WTC11 (cell line): ENCODE data around the gene CHD6. TPM values are rescaled to one million over a fixed set of nuclear protein-coding genes. Genes with fewer than 3 reads are reported as not detected.

Experiments used
- ATAC-seq: fragments of 200-7000 bp; cut with Tn5 transposase; 2 replicates; pipeline ENCODE4 v1.10.0; 2021; ENCODE audit warnings: mild to moderate bottlenecking, moderate library complexity
- CTCF ChIA-PET: fragments of 300-600 bp; sonication (Branson Sonifier 250); formaldehyde crosslinking; loops from one replicate; lab custom pipeline; 2021; ENCODE audit warnings: antibody characterized with exemption; lab: Charles Lee
- POLR2A ChIA-PET: fragments of 350-600 bp; sonication (Branson Sonifier 250); formaldehyde crosslinking; loops from one replicate; lab custom pipeline; 2021; ENCODE audit warnings: antibody characterized with exemption; lab: Charles Lee
- DNase-seq: peaks from one replicate; pipeline ENCODE4 v3.0.0; 2021; ENCODE audit warnings: low spot score
- H3K27ac Mint-ChIP-seq: 2 replicates; pipeline ENCODE4 v1.8.0; 2021; ENCODE audit warnings: mixed read lengths
- H3K27me3 Mint-ChIP-seq: 2 replicates; pipeline ENCODE4 v1.8.0; 2021; ENCODE audit warnings: low read depth, mild to moderate bottlenecking, moderate library complexity, mixed read lengths
- H3K36me3 Mint-ChIP-seq: 2 replicates; pipeline ENCODE4 v1.8.0; 2021; ENCODE audit warnings: mixed read lengths
- H3K4me1 Mint-ChIP-seq: 2 replicates; pipeline ENCODE4 v1.8.0; 2022; ENCODE audit warnings: mixed read lengths
- H3K4me3 Mint-ChIP-seq: 2 replicates; pipeline ENCODE4 v1.8.0; 2021; ENCODE audit warnings: mild to moderate bottlenecking, moderate library complexity, mixed read lengths
- H3K9me3 Mint-ChIP-seq: 2 replicates; pipeline ENCODE4 v1.8.0; 2021; ENCODE audit warnings: mixed read lengths
- ATF1 ChIP-seq: sonication (generic); formaldehyde crosslinking; IDR thresholded peaks from 2 replicates; pipeline ENCODE4 v1.8.1; 2023; ENCODE audit warnings: mild to moderate bottlenecking, moderate library complexity, missing genetic modification reagents
- CBFB ChIP-seq: sonication (generic); formaldehyde crosslinking; IDR thresholded peaks from 2 replicates; pipeline ENCODE4 v1.8.1; 2022; ENCODE audit warnings: mild to moderate bottlenecking, low read depth, missing genetic modification reagents
- CREM ChIP-seq: sonication (generic); formaldehyde crosslinking; IDR thresholded peaks from 2 replicates; pipeline ENCODE4 v1.8.1; 2022; ENCODE audit warnings: mild to moderate bottlenecking, missing genetic modification reagents, moderate library complexity
- EMX1 ChIP-seq: fragments of 250-450 bp; sonication (Bioruptor Pico); IDR thresholded peaks from 2 replicates; pipeline ENCODE4 v1.8.0; 2021; ENCODE audit warnings: mild to moderate bottlenecking
- ETV6 ChIP-seq: sonication (generic); formaldehyde crosslinking; IDR thresholded peaks from 2 replicates; pipeline ENCODE4 v1.8.1; 2022; ENCODE audit warnings: mild to moderate bottlenecking, missing genetic modification reagents
- FOXK1 ChIP-seq: sonication (generic); formaldehyde crosslinking; IDR thresholded peaks from 2 replicates; pipeline ENCODE4 v1.8.0; 2022; ENCODE audit warnings: mild to moderate bottlenecking, moderate library complexity, missing genetic modification reagents
- ZNF263 ChIP-seq: sonication (generic); formaldehyde crosslinking; IDR thresholded peaks from 2 replicates; pipeline ENCODE4 v1.8.1; 2022; ENCODE audit warnings: low read depth, mild to moderate bottlenecking, moderate library complexity, missing genetic modification reagents
- total RNA-seq: library from RNA; stranded (reverse); gene quantifications from 3 replicates; pipeline ENCODE4 v1.2.3, GENCODE V29; 2021
- TF ChIP-seq, protein P1 (sequence below): sonication (generic); formaldehyde crosslinking; IDR thresholded peaks from 2 replicates; pipeline ENCODE4 v1.8.0; 2022; ENCODE audit warnings: mild to moderate bottlenecking, missing genetic modification reagents
- TF ChIP-seq, protein P2 (sequence below): sonication (generic); formaldehyde crosslinking; IDR thresholded peaks from 2 replicates; pipeline ENCODE4 v1.8.1; 2022; ENCODE audit warnings: low read depth, mild to moderate bottlenecking, moderate library complexity, missing genetic modification reagents, borderline replicate concordance
- TF ChIP-seq, protein P3 (sequence below): sonication (generic); formaldehyde crosslinking; IDR thresholded peaks from 2 replicates; pipeline ENCODE4 v1.8.0; 2022; ENCODE audit warnings: missing genetic modification reagents
- TF ChIP-seq, protein P4 (sequence below): sonication (generic); formaldehyde crosslinking; IDR thresholded peaks from 2 replicates; pipeline ENCODE4 v1.8.1; 2022; ENCODE audit warnings: missing genetic modification reagents, borderline replicate concordance
- TF ChIP-seq, protein P5 (sequence below): fragments of 250-450 bp; sonication (Bioruptor Pico); IDR thresholded peaks from 2 replicates; pipeline ENCODE4 v2.1.2; 2022; ENCODE audit warnings: mild to moderate bottlenecking, moderate library complexity
- TF ChIP-seq, protein P6 (sequence below): sonication (generic); formaldehyde crosslinking; IDR thresholded peaks from 2 replicates; pipeline ENCODE4 v1.8.1; 2022; ENCODE audit warnings: mild to moderate bottlenecking, moderate library complexity, missing genetic modification reagents
- TF ChIP-seq, protein P7 (sequence below): sonication (generic); formaldehyde crosslinking; IDR thresholded peaks from 2 replicates; pipeline ENCODE4 v1.8.1; 2023; ENCODE audit warnings: mild to moderate bottlenecking, missing genetic modification reagents
- TF ChIP-seq, protein P8 (sequence below): sonication (generic); formaldehyde crosslinking; IDR thresholded peaks from 2 replicates; pipeline ENCODE4 v1.8.0; 2023; ENCODE audit warnings: missing genetic modification reagents
- TF ChIP-seq, protein P9 (sequence below): sonication (generic); formaldehyde crosslinking; IDR thresholded peaks from 2 replicates; pipeline ENCODE4 v1.8.0; 2022; ENCODE audit warnings: mild to moderate bottlenecking, missing genetic modification reagents
- TF ChIP-seq, protein P10 (sequence below): fragments of 250-450 bp; sonication (Bioruptor Pico); IDR thresholded peaks from 2 replicates; pipeline ENCODE4 v1.9.0; 2021; ENCODE audit warnings: mild to moderate bottlenecking, borderline replicate concordance

Gene CHD6
- total RNA-seq, 1 experiment from 2014 or later = 52.1 TPM

DNA sequence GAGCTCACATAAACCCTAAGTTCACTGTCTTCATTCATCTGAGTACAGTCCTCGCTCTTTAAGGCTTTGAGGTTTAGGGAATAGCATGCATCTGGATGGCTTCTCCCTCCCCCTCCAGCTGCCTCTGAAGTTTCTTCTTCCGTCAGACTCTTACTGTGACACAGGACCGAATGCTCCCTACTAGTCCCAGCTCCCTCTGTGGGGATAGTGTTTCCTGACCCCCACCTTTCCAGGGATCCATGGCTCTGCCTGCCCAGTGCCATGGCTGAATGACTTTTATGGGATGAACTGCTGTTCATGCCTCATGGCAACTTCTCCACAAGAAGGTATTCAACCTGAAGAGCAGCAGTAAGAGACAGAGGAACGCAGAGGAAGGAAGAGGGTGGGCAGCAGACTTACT is 171.7 kb downstream of the CHD6 start (continued):
- TF ChIP-seq, protein P1, sequence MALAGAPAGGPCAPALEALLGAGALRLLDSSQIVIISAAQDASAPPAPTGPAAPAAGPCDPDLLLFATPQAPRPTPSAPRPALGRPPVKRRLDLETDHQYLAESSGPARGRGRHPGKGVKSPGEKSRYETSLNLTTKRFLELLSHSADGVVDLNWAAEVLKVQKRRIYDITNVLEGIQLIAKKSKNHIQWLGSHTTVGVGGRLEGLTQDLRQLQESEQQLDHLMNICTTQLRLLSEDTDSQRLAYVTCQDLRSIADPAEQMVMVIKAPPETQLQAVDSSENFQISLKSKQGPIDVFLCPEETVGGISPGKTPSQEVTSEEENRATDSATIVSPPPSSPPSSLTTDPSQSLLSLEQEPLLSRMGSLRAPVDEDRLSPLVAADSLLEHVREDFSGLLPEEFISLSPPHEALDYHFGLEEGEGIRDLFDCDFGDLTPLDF (CRISPR knock-in tag) = no peak
- TF ChIP-seq, protein P2, sequence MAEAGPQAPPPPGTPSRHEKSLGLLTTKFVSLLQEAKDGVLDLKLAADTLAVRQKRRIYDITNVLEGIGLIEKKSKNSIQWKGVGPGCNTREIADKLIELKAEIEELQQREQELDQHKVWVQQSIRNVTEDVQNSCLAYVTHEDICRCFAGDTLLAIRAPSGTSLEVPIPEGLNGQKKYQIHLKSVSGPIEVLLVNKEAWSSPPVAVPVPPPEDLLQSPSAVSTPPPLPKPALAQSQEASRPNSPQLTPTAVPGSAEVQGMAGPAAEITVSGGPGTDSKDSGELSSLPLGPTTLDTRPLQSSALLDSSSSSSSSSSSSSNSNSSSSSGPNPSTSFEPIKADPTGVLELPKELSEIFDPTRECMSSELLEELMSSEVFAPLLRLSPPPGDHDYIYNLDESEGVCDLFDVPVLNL (CRISPR knock-in tag) = no peak
- TF ChIP-seq, protein P3, sequence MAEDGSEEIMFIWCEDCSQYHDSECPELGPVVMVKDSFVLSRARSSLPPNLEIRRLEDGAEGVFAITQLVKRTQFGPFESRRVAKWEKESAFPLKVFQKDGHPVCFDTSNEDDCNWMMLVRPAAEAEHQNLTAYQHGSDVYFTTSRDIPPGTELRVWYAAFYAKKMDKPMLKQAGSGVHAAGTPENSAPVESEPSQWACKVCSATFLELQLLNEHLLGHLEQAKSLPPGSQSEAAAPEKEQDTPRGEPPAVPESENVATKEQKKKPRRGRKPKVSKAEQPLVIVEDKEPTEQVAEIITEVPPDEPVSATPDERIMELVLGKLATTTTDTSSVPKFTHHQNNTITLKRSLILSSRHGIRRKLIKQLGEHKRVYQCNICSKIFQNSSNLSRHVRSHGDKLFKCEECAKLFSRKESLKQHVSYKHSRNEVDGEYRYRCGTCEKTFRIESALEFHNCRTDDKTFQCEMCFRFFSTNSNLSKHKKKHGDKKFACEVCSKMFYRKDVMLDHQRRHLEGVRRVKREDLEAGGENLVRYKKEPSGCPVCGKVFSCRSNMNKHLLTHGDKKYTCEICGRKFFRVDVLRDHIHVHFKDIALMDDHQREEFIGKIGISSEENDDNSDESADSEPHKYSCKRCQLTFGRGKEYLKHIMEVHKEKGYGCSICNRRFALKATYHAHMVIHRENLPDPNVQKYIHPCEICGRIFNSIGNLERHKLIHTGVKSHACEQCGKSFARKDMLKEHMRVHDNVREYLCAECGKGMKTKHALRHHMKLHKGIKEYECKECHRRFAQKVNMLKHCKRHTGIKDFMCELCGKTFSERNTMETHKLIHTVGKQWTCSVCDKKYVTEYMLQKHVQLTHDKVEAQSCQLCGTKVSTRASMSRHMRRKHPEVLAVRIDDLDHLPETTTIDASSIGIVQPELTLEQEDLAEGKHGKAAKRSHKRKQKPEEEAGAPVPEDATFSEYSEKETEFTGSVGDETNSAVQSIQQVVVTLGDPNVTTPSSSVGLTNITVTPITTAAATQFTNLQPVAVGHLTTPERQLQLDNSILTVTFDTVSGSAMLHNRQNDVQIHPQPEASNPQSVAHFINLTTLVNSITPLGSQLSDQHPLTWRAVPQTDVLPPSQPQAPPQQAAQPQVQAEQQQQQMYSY = no peak
- TF ChIP-seq ATF1 (CRISPR knock-in tag) (no peak), EMX1 (CRISPR knock-in tag) (no peak), CREM (no peak)
- TF ChIP-seq, protein P4, sequence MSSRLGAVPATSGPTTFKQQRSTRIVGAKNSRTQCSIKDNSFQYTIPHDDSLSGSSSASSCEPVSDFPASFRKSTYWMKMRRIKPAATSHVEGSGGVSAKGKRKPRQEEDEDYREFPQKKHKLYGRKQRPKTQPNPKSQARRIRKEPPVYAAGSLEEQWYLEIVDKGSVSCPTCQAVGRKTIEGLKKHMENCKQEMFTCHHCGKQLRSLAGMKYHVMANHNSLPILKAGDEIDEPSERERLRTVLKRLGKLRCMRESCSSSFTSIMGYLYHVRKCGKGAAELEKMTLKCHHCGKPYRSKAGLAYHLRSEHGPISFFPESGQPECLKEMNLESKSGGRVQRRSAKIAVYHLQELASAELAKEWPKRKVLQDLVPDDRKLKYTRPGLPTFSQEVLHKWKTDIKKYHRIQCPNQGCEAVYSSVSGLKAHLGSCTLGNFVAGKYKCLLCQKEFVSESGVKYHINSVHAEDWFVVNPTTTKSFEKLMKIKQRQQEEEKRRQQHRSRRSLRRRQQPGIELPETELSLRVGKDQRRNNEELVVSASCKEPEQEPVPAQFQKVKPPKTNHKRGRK (CRISPR knock-in tag) = no peak
- TF ChIP-seq, protein P5, sequence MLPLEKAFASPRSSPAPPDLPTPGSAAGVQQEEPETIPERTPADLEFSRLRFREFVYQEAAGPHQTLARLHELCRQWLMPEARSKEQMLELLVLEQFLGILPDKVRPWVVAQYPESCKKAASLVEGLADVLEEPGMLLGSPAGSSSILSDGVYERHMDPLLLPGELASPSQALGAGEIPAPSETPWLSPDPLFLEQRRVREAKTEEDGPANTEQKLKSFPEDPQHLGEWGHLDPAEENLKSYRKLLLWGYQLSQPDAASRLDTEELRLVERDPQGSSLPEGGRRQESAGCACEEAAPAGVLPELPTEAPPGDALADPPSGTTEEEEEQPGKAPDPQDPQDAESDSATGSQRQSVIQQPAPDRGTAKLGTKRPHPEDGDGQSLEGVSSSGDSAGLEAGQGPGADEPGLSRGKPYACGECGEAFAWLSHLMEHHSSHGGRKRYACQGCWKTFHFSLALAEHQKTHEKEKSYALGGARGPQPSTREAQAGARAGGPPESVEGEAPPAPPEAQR = no peak
- TF ChIP-seq, protein P6, sequence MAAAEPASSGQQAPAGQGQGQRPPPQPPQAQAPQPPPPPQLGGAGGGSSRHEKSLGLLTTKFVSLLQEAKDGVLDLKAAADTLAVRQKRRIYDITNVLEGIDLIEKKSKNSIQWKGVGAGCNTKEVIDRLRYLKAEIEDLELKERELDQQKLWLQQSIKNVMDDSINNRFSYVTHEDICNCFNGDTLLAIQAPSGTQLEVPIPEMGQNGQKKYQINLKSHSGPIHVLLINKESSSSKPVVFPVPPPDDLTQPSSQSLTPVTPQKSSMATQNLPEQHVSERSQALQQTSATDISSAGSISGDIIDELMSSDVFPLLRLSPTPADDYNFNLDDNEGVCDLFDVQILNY = no peak

DNA sequence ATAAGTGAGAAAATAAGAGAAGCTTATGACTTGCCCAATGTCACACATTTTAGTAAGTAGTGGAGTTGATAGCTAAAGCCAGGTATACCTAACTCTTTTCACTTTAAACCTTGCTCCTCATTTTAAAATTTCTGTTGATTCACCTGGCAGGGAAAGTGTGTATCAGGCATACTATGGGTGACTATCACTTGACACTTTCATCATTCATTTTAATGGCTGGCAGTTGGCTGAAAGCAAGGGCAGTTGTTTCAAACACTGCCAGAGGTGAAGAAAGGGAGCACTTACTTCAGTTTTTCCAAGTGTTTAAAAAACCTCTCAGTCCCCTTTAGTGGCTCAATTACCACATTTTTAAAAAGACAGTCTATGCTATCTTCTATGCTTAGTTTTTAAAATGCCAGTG is 173.4 kb downstream of the CHD6 start:
- ATAC-seq (no peak), DNase-seq (no peak)
- no peaks in the 10 kb centered on the region for H3K9me3 Mint-ChIP-seq
- H3K27ac Mint-ChIP-seq = no peak overlapping the region
- POLR2A ChIA-PET = interaction anchor here (0.5 kb wide), 1 partner anchor 26 kb away, joined by 3 read pairs; no protein-coding TSS in a partner anchor
- no peaks in the 10 kb centered on the region for H3K4me1 Mint-ChIP-seq
- peaks cover 75% of the 10 kb centered on the region for H3K36me3 Mint-ChIP-seq
- no peak overlapping the region for H3K4me3 Mint-ChIP-seq
- CTCF ChIA-PET = no interaction called here
- no peaks in the 10 kb centered on the region for H3K27me3 Mint-ChIP-seq
- TF ChIP-seq, protein P7, sequence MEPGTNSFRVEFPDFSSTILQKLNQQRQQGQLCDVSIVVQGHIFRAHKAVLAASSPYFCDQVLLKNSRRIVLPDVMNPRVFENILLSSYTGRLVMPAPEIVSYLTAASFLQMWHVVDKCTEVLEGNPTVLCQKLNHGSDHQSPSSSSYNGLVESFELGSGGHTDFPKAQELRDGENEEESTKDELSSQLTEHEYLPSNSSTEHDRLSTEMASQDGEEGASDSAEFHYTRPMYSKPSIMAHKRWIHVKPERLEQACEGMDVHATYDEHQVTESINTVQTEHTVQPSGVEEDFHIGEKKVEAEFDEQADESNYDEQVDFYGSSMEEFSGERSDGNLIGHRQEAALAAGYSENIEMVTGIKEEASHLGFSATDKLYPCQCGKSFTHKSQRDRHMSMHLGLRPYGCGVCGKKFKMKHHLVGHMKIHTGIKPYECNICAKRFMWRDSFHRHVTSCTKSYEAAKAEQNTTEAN (CRISPR knock-in tag) = no peak
- TF ChIP-seq ETV6 (CRISPR knock-in tag) = no peak
- TF ChIP-seq EMX1 (CRISPR knock-in tag) = no peak
- TF ChIP-seq, protein P8, sequence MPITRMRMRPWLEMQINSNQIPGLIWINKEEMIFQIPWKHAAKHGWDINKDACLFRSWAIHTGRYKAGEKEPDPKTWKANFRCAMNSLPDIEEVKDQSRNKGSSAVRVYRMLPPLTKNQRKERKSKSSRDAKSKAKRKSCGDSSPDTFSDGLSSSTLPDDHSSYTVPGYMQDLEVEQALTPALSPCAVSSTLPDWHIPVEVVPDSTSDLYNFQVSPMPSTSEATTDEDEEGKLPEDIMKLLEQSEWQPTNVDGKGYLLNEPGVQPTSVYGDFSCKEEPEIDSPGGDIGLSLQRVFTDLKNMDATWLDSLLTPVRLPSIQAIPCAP (CRISPR knock-in tag) = no peak
- no peak for TF ChIP-seq CBFB (CRISPR knock-in tag)
- TF ChIP-seq, protein P9, sequence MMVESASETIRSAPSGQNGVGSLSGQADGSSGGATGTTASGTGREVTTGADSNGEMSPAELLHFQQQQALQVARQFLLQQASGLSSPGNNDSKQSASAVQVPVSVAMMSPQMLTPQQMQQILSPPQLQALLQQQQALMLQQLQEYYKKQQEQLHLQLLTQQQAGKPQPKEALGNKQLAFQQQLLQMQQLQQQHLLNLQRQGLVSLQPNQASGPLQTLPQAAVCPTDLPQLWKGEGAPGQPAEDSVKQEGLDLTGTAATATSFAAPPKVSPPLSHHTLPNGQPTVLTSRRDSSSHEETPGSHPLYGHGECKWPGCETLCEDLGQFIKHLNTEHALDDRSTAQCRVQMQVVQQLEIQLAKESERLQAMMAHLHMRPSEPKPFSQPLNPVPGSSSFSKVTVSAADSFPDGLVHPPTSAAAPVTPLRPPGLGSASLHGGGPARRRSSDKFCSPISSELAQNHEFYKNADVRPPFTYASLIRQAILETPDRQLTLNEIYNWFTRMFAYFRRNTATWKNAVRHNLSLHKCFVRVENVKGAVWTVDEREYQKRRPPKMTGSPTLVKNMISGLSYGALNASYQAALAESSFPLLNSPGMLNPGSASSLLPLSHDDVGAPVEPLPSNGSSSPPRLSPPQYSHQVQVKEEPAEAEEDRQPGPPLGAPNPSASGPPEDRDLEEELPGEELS (CRISPR knock-in tag) = no peak
- TF ChIP-seq, protein P10, sequence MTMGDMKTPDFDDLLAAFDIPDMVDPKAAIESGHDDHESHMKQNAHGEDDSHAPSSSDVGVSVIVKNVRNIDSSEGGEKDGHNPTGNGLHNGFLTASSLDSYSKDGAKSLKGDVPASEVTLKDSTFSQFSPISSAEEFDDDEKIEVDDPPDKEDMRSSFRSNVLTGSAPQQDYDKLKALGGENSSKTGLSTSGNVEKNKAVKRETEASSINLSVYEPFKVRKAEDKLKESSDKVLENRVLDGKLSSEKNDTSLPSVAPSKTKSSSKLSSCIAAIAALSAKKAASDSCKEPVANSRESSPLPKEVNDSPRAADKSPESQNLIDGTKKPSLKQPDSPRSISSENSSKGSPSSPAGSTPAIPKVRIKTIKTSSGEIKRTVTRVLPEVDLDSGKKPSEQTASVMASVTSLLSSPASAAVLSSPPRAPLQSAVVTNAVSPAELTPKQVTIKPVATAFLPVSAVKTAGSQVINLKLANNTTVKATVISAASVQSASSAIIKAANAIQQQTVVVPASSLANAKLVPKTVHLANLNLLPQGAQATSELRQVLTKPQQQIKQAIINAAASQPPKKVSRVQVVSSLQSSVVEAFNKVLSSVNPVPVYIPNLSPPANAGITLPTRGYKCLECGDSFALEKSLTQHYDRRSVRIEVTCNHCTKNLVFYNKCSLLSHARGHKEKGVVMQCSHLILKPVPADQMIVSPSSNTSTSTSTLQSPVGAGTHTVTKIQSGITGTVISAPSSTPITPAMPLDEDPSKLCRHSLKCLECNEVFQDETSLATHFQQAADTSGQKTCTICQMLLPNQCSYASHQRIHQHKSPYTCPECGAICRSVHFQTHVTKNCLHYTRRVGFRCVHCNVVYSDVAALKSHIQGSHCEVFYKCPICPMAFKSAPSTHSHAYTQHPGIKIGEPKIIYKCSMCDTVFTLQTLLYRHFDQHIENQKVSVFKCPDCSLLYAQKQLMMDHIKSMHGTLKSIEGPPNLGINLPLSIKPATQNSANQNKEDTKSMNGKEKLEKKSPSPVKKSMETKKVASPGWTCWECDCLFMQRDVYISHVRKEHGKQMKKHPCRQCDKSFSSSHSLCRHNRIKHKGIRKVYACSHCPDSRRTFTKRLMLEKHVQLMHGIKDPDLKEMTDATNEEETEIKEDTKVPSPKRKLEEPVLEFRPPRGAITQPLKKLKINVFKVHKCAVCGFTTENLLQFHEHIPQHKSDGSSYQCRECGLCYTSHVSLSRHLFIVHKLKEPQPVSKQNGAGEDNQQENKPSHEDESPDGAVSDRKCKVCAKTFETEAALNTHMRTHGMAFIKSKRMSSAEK (CRISPR knock-in tag) = no peak
- TF ChIP-seq ZNF263 = no peak
- no peak for TF ChIP-seq FOXK1 (CRISPR knock-in tag)
